ENCODE data around the gene CACNG3.
"Not testable (repeated sequence)": the region's sequence is repeated elsewhere in the genome, so short reads cannot be mapped to it uniquely, and the experiment has no call there.

Gene CACNG3

GRCh38 chr16:24218299-24218698 is 37.8 kb upstream of the CACNG3 start:
- no peak overlapping the region for H3K4me3 ChIP-seq (ENCODE audit: low read length)
- no peak for TF ChIP-seq CTCF (IDR thresholded peaks at IDR 0.05; ENCODE audit: insufficient read depth, low read depth, low read length, missing control alignments)
- no peak for DNase-seq (ENCODE audit: low read depth)

- DNase-seq (ENCODE audit: low read depth): no peak
- TF ChIP-seq CTCF (IDR thresholded peaks at IDR 0.05; ENCODE audit: insufficient read depth, low read depth, low read length, missing control alignments): no peak
- no peak overlapping the region for H3K4me3 ChIP-seq (ENCODE audit: low read length)
Observed at GRCh38 chr16:24221219-24221618, 34.9 kb upstream of the CACNG3 start.

GRCh38 chr16:24228514-24228913 is 27.6 kb upstream of the CACNG3 start:
- no peak for DNase-seq (ENCODE audit: low read depth)
- H3K4me3 ChIP-seq (ENCODE audit: low read length): no peak overlapping the region
- no peak for TF ChIP-seq CTCF (IDR thresholded peaks at IDR 0.05; ENCODE audit: insufficient read depth, low read depth, low read length, missing control alignments)

- TF ChIP-seq CTCF (IDR thresholded peaks at IDR 0.05; ENCODE audit: insufficient read depth, low read depth, low read length, missing control alignments): no peak
- no peak overlapping the region for H3K4me3 ChIP-seq (ENCODE audit: low read length)
- no peak for DNase-seq (ENCODE audit: low read depth)
Observed at GRCh38 chr16:24232936-24233335, 23.2 kb upstream of the CACNG3 start.

GRCh38 chr16:24234737-24235136 is 21.4 kb upstream of the CACNG3 start:
- no peak for DNase-seq (ENCODE audit: low read depth)
- H3K4me3 ChIP-seq (ENCODE audit: low read length): no peak overlapping the region
- TF ChIP-seq CTCF (IDR thresholded peaks at IDR 0.05; ENCODE audit: insufficient read depth, low read depth, low read length, missing control alignments): no peak

- no peak for DNase-seq (ENCODE audit: low read depth)
- TF ChIP-seq CTCF (IDR thresholded peaks at IDR 0.05; ENCODE audit: insufficient read depth, low read depth, low read length, missing control alignments): no peak
- H3K4me3 ChIP-seq (ENCODE audit: low read length): no peak overlapping the region
Observed at GRCh38 chr16:24235806-24236205, 20.3 kb upstream of the CACNG3 start.

GRCh38 chr16:24238846-24239245 is 17.3 kb upstream of the CACNG3 start:
- DNase-seq (ENCODE audit: low read depth); H3K4me3 ChIP-seq (ENCODE audit: low read length): not testable (repeated sequence)
